Choroid plexus epithelial cell (primary cell): ENCODE results near the gene IL10.

Source experiments
- DNase-seq: peaks from one replicate; pipeline ENCODE4 v3.0.0-alpha.2; 2010; ENCODE audit warnings: low read depth
- H3K4me3 ChIP-seq: 2 replicates; pipeline ENCODE4 v1.5.1; 2011; ENCODE audit warnings: low read depth, mild to moderate bottlenecking, control low read depth, low read length, moderate library complexity
- CTCF ChIP-seq: conservative IDR thresholded peaks from 2 replicates; pipeline ENCODE4 v1.5.1; 2011; ENCODE audit warnings: low read depth, mild to moderate bottlenecking, control low read depth, inconsistent platforms, low read length, moderate library complexity

IL10 gene

GRCh38 chr1:206772243-206772937, at the start of gene IL10:
Gene IL10 (minus strand): TSS chr1:206772494. CDS start chr1:206772435, 59 bp downstream.
- H3K4me3 ChIP-seq, result no peak within 1 kb of the TSS
- no peak for TF ChIP-seq CTCF
- no peak for DNase-seq

DNA sequence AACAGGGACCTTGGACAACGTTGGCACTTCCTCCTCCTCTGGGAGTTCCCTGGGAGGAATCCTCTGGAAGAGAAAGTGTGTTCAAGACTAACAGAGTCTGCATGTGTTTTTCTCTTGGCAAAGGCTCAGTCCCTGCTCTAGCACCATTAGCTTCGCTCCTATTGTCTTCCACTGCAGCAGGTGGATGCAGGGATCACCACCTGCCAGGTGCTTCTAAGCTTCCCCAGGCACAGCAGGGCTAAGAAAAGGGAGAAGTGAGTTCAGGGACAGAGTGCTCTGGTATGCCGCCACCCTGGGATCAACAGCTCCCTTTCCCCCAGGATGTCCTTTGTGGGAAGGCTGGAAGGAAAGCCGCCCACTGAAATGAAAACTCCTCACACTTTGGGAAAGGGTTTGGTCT, 49.2 kb upstream of the IL10 start:
- no peak overlapping the region for H3K4me3 ChIP-seq
- no peak for DNase-seq
- TF ChIP-seq CTCF, result no peak

DNA sequence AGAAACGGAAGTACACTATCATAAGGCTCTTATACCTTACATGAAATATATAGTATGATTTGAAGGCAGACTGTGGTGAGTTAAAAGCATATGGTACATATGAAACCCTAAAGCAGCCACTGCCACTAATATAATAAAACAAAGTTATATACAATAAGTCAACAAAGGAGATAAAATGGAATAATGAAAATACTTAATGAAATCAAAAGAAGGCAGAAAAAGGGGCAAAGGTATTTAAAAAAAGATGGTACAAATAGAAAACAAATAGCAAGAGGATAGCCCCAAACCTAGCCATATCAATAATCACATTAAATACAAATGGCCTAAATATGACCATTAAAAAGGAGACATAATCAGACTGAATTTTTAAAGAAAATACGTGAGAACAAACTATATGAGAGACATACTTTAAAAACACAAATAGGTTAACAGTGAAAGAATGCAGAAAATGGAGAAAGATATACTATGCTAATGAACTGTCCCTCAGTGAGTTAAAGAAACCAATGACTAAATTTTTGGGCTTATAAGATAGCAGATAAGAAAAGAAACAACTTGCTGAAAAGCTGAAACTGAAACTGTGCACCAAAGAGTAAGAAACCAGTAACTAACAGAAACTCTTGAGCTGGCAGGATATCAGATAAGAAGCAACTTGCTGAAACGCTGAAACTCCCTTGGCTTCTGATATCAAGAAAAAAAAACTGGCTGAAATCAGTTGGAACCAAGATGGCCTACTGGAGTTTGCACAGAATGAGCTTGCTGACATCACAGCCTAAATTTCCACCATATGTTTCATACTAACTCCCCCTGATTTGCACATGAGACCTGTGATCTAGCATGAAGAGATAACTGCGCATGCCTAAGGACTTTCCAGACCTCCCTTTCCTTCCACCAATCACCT, 44.3 kb upstream of the IL10 start:
- no peak for TF ChIP-seq CTCF
- H3K4me3 ChIP-seq, result no peak overlapping the region
- peak; percentile 39 for DNase-seq

- H3K4me3 ChIP-seq, result no peak overlapping the region
- peak; percentile 60 for DNase-seq
- no peak for TF ChIP-seq CTCF
These were observed 42.5 kb upstream of the IL10 start for GRCh38 chr1:206814716-206815341.

GRCh38 chr1:206812471-206812870, 40.2 kb upstream of the IL10 start:
- no peak overlapping the region for H3K4me3 ChIP-seq
- TF ChIP-seq CTCF, result no peak
- no peak for DNase-seq

DNA sequence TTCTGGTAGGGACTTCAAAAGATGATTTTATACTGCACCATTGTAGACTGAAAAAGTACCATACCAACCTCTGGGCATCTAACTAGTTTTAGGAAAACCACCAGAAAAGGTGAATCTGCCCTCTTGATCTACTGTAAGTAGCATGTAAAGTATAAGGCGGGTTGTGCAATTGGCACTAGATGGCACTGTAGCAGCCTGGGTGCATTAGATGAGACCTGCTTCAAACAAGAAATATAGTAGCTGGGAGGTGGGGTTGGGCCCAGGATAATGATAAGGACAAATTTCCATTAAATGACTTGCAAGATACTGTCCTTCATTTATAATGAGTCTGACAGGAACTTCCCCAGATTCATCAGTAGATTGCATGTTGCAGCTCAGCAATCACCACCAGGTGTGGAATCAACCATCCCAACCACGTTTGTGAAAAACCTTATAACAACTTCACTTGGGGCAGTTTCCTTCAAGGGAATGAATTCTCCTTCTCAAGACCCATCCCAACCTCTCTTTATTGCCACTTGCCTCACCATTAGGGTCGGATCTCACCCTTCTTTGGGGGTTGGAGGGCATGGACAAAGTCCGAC, 37.3 kb upstream of the IL10 start:
- peak; percentile 61 for DNase-seq
- H3K4me3 ChIP-seq, result no peak overlapping the region

More for the DNA sequence above, 37.3 kb upstream of the IL10 start:
- peak; percentile 62 for TF ChIP-seq CTCF
